Suppressor macrophage treated with lipopolysaccharide for 1 hour (primary cell): ENCODE results near the gene KRTAP9-9.
"Not testable (repeated sequence)": the region's sequence is repeated elsewhere in the genome, so short reads cannot be mapped to it uniquely, and the experiment has no call there.

Experiments
- DNase-seq, 3 donors: peaks; one replicate each; pipeline ENCODE4 v3.0.0-alpha.2; 2020 to 2022

The KRTAP9-9 gene

DNA sequence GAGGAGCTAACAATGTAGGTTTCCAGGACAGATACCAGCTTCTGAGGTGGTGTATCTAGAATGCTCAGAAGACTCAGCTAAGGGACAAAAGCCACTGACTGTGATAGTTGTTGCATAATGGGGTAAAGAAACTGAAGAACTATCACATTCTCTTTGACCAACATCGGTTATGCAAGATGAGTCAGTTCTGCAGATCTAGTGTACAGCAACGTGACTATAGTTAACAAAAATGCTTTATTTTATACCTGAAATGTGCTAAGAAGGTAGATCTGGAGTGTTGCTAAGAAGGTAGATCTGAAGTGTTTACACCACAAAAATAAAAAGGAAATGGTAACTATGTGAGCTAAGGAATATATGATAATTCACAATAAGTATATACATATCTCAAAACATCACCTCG is 12.5 kb downstream of the KRTAP9-9 start:
- DNase-seq: no peak

DNA sequence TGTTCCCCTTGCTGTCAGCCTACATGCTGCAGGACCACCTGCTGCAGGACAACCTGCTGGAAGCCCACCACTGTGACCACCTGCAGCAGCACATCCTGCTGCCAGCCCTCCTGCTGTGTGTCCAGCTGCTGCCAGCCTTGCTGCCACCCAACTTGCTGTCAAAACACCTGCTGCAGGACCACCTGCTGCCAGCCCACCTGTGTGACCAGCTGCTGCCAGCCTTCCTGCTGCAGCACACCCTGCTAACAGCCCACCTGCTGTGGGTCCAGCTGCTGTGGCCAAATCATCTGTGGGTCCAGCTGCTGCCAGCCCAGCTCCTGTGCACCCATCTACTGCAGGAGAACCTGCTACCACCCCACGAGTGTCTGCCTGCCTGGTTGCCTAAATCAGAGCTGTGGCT is 16.1 kb downstream of the KRTAP9-9 start:
- DNase-seq: not testable (repeated sequence)

DNA sequence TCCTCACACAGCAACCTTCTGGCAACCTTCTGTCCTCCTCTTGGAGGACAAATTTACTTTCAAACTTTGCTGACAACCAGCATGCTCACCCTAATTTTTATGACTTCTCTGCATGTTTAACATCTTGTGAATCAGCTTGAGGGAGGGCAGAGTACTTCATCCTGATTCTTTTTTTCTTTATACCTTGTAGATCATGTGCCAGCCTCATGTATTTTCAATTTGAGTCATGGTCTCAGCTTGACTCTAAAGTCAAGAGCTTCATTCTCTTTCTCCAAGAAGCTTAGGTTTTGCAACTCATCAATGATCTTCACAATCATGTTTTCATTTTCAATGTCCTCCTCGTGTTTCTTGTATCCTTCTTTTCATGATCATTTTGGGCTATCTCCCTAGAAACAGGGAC is 16.7 kb downstream of the KRTAP9-9 start:
- DNase-seq: no peak

DNA sequence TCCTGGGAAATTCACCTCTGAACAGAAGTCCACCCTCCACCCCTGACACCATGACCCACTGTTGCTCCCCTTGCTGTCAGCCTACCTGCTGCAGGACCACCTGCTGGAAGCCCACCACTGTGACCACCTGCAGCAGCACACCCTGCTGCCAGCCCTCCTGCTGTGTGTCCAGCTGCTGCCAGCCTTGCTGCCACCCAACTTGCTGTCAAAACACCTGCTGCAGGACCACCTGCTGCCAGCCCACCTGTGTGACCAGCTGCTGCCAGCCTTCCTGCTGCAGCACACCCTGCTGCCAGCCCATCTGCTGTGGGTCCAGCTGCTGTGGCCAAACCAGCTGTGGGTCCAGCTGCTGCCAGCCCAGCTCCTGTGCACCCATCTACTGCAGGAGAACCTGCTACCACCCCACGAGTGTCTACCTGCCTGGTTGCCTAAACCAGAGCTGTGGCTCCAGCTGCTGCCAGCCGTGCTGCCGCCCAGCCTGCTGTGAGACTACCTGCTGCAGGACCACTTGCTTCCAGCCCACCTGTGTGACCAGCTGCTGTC is 20.5 kb downstream of the KRTAP9-9 start, which contains the start of gene KRTAP9-7:
Gene KRTAP9-7, plus strand, starts transcription at position 51 of the 543 bp plus-strand sequence. Its CDS starts 0 bp downstream, at position 51.
- not testable (repeated sequence) for DNase-seq

DNA sequence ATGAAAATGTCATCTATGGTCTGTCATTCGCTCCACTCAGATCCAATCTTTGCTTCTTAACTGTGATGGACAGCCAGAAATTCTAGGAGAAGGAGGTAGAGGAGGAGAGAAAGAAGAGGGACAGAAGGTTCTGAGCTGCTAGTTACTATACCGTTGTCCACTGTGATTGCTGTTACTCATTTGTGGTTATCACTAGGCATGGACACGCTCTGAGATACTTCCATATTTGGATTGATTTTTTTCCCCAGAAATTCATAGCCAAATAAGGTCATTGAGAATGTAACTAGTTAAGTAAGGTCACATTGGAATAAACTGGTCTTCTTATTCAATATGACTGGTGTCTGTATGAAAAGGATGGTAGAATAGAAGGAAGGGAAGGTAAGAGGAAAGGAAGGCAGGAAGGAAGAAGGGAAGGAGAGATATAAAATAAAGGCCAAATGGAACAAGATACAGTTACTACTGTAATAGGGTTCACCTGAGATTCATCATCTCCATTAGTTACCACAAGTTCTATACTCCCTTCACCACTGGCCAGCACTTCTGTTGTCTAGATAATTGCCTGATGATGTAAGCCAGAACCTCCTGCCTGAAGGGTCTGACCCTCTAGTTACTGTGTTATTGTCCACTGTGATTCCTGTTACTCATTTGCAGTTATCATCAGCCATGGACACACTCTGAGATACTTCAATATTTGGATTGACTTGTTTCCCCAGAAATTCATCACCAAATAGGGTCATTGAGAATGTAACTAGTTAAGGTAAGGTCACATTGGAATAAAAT is 23.2 kb downstream of the KRTAP9-9 start:
- DNase-seq: no peak

DNA sequence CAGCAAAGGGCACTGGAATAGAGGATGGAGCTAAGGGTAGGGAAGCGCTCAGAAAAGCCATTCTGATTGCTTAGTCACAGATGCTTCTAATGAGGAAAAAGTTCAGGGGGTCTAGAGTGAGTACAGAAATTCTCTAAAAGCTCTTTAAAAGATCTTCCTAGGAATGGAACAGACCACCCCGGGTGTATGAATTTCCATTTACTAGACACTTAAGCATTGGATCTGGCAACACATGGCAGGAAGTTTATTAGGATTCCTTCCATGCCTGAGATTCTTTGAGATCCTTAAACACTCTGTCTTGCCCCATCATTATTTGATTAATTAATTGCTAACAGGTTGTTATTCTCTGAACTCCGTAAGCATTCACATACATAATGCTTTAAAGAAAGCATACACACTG is 28.9 kb downstream of the KRTAP9-9 start:
- no peak for DNase-seq

DNA sequence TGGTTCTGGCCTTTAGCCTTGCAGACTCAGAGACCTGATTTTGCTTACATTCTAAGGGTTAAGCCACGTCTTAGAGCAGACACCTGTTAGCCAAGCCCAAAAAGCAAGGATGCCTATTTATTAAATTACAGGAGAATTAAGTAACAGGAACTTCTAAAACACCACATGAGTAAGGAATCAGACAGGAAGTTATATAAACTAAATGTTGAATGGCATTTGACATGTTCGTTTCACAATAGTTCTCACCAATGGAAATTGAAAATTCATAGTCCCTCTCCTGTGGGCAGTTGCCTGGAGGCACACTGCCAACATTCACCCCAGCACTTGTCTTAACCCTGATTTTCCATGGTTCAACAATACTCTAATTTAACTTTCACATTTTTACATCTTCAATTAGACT is 29.4 kb downstream of the KRTAP9-9 start:
- DNase-seq: peak in 2 of 3 donors; percentile 44

DNA sequence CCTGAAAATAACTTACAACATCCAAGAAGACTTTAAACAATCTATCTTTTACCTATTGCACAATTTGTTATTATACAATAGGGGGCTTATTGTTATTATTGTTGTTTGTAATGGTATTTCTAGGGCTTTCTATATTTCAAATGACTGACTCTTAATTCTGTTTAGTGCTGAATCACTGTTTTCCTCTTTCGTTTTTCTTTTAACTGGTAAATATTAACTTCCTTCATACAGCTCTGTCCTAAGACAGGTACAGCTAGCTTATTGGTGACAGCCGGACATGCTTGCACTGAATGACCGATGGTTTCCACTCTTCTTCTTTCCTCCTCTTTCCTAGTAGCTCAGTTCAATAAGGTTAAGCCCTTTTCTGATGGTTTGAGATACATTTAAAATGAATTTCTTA is 31.9 kb downstream of the KRTAP9-9 start:
- DNase-seq: peak in 1 of 3 donors; percentile 22

DNA sequence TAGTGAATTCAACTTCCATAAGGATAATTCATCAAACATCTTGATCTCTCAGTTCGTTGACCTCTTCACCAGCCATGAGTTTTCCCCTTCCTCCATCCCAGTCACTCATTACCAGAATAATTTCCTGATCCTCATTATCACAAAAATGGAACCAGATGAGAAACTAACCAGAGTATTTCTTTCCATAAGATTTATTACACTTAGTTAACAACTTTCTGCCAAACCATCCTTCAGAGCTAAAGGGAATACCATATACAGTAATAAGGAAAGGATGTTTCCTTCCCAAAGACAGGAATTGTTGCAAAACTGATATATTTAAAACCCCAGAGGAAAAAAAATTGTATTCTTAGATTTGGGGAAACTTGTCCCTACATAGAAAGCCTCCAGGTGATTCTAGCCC is 38.8 kb downstream of the KRTAP9-9 start:
- DNase-seq: no peak

DNA sequence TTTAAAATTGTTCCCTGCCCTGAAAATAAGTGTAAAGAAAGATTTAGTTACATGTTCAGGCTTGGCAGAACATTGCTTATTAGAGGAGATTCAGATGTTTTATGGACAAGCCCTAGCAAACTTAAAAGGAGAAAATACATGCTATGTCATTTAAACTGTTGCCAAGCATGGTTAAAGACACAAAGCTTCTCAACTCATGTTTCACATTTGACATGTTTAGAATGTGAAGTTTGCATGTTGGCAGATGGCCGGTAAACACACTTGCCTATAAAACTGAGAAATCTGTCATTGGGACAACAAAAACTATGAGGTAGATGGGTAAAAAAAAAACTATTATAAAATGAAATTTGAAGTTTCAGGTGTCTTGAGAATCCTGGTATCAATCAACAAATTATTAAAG is 41.7 kb downstream of the KRTAP9-9 start:
- DNase-seq: no peak

DNA sequence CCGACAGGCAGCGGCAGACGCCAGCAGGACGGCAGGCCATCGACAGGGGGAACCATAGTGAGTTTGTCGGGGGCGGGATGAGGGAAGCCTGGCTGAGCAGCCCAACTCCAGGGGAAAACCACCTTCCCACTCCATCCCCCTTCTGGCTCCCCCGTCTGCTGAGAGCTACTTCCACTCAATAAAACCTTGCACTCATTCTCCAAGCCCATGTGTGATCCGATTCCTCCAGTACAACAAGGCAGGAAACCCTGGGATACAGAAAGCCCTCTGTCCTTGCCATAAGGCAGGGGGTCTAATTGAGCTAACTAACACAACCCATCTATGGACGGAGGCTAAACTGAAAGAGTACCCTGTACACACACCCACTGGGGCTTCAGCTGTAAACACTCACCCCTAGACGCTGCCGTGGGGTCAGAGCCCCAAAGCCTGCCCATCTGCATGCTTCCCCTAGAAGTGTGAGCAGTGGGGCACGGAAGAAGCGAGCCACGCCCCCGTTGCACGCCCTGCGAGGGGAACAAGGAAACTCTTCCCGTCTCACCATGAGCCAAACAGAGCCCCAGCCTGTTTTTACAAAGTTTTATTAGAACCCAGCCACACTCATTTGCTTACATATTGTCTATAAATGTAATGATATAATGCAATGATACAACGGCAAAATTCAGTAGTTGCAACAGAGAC is 43.4 kb downstream of the KRTAP9-9 start:
- no peak for DNase-seq

DNA sequence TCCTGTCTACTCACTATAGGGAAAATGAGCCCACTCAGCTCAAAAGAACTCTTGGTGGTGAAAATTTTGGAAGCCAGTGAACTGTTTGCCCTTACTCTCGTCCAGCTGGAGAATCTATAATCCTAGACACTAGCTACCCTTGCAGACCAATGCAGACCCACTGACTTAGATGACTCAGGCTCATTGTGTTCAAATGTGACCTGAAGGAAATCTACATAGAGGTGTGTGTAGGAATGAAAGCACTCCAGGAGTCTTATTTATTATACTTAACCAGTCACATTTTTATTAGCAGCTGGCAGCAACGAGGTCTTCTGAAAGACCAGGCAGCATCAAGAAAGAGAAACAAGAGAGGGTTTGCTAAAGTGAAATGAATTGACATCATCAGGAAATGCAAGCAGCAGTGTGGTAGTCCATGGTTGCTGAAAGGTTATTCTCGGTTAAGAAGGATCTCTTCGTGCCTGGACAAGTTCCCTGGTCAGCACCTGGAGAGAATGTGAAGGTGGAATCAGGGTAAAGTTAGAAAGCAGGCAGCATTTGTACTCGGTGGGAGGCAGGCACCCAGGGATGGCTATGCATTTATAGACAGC is 46.1 kb downstream of the KRTAP9-9 start:
- DNase-seq: no peak

DNA sequence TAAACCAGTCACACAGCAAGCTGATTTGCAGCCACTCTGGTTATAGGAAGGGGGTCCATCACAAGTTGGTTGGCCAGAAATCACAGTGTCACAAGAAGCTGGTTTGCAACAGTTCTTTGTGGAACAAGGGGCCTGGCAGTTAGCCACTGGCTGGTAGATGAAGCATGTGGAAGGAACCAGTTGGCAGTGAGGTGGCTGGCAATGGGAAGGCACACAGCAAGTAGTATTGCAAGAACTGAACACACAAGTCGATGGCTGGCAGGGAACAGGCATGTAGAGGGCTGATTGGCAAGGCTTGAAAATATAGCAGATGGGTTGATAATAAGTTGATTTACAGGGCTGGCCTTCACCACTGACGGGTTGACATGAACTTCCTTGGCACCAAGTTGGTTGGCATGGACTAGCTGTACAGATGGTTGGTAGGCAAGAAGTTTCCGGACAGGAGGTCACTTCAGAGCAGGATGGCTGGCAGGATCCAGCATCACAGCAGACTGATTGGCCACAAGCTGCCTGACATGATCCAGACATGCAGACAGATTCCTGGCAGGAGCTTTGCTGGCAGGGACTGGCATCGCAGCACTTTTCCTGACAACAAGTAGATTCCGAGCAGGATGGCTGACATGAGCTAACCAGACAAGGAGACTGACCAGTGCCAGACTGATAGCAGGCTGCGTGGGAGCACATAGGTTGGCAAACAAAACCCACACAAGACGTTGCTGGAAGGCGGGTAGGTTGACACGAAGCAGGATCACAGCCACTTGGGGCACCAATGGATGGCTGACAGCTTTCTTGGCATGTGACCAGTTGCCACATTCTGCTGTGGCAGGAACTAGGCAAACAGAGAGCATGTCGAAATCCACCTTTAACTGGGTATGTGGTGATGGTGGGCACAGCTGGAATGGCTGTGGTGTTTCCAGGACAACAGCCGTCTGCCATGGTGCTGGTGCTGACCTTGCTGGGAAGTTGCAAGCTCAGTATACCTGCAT is 47.0 kb downstream of the KRTAP9-9 start, which contains the start of gene KRTAP29-1:
Gene KRTAP29-1, minus strand, starts transcription at position 936 of the 986 bp plus-strand sequence. Its CDS starts 0 bp downstream, at position 936.
- no peak for DNase-seq

DNA sequence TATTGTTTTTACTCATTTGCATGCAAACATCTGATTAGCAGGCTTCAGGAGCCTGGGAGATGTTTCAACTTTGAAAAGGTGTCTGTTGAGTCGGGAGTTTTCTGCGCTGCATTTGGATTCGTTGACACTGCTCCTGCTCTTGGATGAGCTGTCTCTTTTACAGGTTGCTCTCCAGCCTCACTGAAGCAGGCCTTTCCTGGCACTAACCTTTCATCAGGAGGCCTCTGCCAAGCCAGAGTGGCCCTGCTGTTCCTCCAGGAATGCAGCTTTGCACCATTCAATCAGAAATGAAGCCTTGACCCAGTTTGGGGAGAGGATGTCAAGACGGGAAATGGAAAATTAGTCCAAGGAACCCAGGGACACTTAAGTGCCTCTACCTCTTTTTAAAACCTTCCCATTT is 47.8 kb downstream of the KRTAP9-9 start:
- DNase-seq: no peak

DNA sequence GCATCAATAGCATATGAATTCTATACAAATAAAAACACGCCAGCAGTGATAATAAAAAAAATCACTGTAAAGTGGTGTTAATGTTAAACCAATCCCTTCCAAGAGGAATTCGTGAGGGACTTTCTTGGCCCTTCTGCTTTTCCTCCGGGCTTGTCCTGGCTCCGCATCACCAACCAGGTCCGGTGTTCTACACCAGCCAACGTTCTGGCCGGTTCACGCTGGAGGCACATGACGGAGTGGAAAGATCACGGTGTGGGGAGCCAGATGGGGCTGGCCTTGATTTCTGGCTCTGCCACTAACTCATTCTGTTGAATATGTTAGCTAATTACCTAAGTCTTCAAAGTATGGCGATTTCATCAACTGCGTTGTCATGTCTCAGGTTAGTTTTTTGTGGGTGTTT is 48.9 kb downstream of the KRTAP9-9 start:
- no peak for DNase-seq
